ENCODE data around the gene MEGF9.
"Not testable (repeated sequence)": the region's sequence is repeated elsewhere in the genome, so short reads cannot be mapped to it uniquely, and the experiment has no call there.

MEGF9 gene

DNA sequence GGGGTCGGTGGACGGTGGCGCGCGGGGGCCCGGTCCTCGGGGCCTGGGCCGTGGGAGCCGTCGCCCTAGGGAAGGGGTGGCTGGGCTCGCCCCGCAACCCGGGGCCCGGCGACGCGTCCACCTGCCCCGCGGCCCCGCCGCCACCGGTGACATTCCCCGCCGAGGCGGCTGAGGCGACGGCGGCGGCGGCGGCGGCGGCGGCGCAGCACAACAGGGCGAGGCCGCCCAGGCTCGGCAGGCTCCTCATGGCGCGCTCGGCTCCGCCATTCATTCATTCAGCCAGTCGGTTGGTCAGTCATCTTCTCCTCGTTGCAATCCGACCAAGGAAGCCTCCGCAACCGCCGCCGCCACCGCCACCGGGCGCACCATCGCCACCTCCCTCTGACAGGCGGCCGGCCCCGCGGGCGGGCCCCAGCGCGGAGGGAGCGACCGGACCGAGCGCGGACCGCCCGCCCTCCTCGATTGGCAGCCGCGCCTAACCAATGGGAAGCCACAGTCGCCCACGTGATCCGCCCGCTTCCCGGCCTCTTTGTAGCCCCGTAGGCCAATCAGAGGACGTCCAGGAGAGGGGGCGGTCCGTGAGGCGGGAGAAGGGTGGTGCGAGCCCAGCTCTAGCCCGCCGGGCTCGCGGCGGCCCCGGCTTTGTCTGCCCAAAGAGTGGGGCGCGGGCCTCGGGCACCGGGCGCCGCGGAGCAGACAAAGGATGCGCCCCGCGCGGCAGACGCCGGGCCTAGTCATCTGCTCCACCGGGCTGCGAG, at the start of gene MEGF9:
Gene MEGF9 (minus strand): TSS at position 383 of the 758 bp plus-strand sequence. CDS start 112 bp downstream, at position 271.
- peak; percentile 98 for DNase-seq

DNA sequence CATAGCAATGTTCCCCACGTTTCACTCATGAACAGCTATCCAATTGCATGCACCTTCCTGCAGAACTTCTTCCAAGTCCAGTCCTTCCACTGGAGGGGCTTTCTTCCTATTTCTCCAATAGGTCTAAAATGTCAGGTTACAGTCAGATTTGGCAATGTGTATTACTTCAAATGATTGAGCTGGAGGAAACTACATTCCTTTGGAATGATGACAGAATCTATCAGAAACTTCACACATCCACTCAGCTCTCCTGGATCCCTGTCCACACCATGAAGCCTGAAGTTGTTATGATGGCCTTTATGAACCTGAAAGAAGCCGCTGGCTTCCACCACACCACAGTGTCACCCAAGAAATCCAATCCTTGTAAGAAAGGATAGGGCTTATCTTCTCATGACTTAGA, 46.7 kb upstream of the MEGF9 start:
- DNase-seq, result no peak

DNA sequence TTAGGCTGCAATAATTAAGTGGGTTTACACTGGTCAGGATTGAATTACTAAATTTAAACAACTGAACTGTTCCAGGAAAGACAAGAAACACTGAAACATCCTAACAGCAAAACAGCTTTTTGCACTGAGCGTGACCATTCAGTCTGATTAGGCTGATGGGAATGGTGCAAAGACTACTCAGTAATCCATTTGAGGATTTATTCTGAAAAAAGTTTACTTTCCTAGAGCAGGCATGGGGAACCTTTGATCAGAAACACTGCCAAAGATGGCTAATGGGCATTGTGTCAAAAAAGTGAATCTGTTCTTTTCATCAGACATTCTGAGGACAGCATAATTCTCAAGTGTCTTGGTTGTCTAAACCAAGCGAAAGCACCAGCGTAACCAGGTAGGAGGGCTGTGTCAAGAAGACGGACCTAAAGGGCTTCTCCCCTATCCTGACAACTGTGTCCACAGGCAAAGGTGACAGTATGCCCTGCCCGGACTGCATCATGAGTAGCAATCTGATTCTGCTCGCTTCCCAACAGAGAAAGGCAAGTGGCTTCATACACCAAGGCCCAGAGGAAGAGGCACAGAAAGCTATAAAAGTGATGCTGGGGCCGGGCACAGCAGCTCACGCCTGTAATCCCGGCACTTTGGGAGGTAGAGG, 45.6 kb upstream of the MEGF9 start:
- no peak for DNase-seq

DNA sequence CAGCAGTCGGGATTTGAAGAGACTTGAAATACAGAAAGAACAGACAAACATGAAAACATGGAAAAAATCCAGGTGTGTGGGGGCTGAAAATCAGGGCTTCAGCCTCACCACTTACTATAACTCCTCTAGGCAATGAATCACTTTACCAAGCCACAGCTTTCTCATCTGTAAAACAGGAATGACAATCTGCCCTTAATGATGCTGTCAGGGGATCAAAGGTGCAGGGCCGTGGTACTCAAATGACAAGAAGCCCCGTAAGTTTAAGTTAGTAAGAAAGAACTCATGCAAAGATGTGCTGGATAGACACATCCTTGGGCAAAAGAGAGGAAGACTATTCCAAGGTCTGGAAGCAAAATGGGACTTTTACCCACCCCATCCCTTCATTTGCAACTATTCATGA, 44.3 kb upstream of the MEGF9 start:
- DNase-seq, result no peak

DNA sequence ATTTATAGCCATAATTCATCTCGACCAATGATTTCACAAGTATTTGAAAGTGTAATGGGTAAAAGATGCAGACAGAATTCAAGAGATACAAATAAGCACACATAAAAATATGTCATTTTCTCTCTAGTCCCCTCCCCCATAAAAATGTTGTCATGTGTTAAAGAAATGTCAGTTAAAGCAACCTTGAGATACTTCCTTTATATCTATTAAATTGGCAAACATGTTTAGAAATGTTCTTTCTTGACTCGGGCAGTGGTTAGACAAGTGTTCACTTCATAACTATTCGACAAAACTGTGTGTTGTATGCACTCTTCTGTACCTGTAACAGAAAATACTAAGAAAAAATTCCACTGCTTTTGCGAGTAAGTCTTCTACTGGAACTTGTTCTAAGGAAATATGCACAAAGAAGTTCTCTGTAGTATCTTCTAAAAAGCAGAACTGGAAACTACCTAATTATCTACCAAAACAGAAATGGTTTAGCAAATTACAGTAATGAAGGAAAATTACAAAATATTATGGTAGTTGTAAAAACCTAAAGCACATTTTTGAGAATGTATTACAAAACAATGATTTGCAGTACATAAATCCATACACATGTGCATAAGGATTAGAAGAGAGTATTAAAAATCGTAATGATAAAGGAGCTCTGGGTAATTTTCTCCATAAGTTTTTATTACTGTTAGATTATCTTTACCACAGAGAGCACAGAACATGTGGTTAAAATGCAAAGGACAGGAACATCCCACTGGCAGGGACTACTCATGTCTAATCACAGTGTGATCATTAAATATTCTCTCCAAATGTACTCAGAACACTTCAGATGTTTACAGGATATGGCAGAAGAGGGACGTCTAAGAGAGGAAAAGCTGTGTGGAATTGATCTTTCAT, 43.0 kb upstream of the MEGF9 start:
- DNase-seq, result no peak

DNA sequence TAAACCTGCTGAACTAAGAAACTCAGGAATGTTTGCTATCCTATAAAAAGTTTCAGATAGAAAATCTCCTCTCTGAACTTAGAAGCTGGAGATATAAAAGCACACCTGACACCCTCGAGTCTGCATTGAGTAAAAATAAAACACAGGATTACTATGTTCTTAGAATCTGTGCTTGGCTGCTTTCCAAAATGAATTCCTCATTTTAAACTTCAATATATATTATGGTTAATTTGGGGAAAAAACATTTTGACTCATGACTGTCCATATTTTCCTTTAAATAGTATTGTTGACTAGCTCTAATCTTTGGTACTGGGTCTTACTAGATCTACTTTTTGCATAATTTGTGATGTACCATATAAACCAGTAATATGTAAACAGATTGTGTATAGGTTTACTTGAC, 42.3 kb upstream of the MEGF9 start:
- DNase-seq, result no peak

DNA sequence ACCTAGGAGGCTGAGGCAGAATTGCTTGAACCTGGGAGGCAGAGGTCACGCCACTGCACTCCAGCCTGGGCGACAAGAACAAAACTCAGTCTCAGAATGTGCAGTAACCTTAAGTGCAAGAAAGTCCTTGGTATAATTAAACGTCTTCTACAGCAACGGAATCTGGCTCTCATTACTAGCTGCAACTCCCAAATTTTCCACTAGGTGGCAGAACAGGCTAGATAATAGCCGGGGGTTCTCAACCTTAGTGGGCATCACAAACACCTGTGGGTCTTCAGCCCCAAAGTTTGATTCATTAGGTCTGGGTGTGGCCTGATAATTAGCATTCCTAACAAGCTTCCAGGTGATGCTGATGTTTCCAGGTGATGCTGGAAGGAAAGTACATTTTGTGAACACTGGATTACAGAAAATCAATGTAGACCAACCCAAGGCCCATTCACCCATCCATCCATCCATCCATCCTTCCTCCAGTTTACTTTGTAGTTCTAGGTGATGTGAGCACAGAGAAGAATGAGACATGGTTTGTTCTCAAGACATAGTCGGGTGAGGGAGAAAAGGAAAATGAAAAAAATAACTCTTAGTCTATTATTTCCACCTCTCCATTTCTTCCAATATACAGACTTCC, 41.7 kb upstream of the MEGF9 start:
- peak; percentile 41 to 44 for DNase-seq

DNA sequence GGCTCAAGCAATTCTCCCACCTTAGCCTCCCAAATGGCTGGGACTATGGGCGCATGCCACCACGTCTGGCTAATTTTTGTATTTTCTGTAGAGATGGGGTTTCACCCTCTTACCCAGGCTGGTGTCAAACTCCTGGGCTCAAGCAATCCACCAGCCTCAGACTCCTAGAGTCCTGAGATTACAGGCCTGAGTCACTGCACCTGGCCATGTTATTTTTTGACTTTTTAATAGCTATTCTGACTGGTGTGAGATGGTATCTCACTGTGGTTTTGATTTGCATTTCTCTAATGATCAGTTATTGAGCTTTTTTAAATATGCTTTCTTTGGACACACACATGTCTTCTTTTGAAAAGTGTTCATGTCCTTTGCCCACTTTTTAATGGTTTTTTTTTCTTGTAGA, 40.8 kb upstream of the MEGF9 start:
- no peak for DNase-seq

DNA sequence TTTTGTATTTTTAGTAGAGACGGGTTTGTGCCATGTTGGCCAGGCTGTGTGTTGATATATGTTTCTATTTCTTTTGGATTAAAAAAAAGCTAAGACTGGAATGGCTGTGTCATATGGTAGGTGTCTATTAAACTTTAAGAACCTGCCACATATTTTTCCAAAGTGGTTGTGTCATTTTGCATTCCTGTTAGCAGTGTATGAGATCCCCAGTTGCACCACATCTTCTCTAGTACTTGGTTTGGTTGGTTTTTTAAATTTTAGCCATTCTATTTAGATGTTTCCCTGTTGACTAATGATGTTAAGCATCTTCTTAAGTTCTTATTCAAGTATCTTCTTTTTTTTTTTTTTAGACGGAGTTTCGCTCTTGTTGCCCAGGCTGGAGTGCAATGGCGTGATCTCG, 36.2 kb upstream of the MEGF9 start:
- no peak for DNase-seq

DNA sequence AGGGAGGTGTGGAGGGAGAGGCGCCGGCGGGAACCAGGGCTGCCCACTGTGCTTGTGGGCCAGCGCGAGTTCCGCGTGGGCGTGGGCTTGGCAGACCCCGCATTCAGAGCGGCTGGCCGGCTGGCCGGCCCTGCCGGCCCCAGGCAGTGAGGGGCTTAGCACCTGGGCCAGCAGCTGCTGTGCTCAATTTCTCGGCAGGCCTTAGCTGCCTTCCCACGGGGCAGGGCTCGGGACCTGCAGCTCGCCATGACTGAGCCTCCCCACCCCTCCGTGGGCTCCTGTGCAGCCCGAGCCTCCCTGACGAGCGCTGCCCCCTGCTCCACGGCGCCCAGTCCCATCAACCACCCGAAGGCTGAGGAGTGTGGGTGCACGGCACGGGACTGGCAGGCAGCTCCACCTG, 32.1 kb upstream of the MEGF9 start:
- not testable (repeated sequence) for DNase-seq

DNA sequence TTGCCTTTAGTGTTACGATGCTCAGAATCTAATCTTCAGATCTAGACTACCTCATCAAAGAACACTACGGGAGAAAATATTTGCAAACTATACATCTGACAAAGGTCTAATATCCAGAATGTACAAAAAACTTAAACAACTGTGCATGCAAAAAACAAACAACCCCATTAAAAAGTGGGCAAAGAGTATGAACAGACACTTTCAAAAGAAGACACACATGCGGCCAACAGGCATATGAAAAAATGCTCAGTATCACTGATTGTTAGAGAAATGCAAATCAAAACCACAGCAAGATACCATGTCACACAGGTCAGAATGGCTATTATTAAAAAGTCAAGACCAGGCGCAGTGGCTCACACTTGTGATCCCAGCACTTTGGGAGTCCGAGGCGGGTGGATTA, 31.0 kb upstream of the MEGF9 start:
- no peak for DNase-seq

DNA sequence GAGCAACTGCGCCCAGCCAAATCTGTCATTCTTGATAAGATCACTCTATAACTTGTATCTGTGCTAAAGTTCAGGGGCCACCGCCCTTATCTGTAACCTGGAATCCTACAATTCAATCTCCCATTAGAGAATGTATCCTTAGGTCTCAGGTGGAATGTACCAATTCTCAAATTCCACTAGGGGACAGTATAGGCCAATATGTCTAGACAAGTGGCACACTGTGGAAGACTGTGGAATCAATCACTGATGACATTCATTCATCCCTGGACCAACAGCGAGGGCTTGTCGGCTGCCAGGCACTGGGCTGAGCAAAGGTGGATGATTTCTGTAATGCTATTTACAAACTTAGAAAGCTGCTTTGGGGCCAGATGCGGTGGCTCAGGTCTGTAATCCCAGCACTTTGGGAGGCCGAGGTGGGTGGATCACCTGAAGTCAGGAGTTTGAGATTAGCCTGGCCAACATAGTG, 28.7 kb upstream of the MEGF9 start:
- DNase-seq, result peak; percentile 17 to 55

DNA sequence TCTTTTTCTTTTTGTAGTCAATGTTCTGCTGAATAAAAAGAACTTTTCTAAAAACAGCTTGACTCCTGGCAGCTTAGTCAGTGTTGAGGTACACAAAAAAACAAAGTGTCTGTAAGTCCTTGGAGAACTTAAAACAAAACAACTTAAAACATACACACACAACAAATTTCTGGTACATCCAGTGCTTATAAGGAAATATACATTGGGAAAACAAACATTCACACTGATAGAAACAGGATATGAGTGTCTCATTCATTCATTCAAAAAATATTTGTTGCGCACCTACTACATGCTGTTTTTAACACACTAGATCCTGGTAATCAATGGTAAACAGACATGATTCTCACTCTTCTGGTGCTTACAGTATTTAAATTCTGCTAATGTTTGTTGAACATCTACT, 27.4 kb upstream of the MEGF9 start:
- DNase-seq, result no peak

DNA sequence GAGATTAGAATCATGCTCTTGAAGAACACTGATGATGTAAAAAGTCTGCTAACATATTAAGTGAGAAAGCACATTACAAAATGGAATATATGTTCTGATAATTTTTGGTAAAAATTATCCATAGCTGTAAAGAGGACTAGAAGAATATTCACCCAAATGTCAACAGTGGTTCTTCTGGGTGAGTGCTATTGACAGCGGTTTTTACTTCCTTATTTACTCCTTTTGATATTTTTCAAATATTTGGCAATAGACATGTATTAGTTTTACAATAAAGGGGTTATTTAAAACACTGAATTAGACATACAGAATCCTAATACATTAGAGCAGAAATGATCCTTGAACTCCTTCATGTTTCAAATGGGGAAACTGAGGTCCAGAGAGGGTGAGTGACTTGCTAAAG, 26.9 kb upstream of the MEGF9 start:
- DNase-seq, result no peak

DNA sequence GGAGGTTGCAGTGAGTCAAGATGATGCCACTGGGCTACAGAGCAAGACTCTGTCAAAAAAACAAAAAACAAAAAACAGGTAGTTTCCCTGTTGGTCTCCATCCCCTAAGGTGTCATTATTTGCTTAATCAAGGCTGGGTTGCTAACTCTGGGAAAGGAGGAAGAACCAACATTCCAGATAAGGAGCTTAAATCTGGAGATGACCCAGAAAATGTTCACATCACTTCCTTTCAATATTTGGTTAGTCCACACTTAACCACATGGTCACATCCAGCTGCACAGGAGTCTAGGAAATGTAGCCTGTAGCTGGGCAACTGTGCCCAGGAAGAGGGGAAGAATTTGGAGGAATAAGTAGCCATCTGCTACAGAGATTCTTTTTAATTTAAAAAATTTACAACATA, 25.9 kb upstream of the MEGF9 start:
- DNase-seq, result no peak

DNA sequence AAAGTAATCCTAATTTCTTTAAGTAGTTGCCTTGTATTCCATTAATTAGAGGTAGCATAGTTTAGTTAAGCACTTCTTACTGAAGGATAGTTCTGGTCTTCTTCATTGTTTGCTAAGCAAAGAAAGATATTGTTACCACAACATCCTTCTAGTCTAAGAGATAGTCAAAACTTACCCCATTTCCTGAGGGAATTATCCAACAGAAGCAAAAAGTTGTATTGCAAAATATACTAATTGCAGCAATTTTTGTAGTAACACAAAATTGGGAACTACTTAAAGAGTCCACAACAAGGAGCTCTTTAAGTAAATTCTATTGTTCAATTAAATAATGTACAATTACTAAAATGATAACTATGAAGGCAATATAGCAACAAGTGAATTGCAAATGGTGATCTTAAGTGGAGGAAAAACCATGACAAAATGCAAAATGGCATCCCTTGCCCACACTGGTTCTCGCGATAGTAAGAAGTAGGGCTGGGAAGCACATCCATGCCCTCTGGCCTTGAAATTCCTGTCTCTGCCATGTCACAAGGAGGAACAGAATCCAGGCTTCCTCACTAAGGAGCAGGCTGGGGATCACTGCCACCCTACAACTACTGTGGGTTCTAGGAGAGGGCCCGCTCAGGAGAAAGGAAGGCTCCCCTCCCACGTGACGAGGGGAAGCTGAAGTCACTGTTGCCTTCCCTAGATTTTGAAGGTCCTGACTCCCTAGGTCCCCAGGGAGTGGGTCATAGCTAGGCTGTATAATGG, 23.3 kb upstream of the MEGF9 start:
- no peak for DNase-seq

DNA sequence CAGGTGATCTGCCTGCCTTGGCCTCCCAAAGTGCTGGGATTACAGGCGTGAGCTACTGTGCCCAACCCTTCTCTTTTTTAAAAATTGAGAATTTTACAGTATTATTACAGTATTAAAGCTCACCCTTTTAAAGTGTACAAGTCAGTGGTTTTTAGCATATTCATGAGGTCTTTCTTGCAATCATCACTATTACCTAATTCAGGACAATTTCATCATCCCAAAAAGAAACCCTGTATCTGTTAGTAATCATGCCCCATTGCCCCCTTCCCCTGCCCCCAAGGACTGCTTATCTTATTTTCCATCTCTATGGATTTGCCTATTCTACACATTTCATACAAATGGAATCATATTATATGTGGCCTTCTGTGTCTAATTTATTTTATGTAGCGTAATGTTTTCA, 22.6 kb upstream of the MEGF9 start:
- no peak for DNase-seq

DNA sequence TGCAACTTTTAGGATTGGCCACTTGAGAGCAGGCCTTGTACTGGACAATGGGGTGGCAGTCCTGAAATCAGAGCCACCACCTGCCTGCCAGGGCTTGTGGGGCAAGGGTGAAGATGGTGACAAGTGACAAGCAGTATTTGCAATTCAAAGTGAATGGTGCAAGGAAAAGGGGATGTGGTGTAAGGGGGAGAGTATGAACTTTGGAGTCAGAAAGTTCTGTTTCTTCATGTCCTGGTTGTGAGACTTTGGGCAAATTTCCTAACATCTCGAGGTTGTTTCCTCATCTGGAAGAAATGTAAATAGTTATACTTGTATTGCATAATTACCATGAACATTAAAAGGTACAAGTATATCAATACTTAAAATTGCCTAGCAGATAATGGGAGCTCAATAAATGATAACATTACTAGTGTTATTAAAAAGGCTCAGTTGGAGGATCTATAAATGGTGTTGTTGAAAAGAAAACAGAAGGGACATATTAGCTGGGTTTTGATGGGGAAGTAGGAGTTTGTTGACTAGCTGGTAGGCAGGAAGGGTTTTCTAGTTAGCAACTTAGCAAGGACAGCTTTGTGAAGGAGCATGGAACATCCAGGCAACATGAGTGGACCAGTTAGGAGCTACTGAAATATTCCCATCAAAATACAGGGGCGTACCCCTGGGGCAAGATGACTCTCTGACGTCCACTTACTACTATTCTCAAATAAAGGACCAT, 21.3 kb upstream of the MEGF9 start:
- DNase-seq, result no peak

DNA sequence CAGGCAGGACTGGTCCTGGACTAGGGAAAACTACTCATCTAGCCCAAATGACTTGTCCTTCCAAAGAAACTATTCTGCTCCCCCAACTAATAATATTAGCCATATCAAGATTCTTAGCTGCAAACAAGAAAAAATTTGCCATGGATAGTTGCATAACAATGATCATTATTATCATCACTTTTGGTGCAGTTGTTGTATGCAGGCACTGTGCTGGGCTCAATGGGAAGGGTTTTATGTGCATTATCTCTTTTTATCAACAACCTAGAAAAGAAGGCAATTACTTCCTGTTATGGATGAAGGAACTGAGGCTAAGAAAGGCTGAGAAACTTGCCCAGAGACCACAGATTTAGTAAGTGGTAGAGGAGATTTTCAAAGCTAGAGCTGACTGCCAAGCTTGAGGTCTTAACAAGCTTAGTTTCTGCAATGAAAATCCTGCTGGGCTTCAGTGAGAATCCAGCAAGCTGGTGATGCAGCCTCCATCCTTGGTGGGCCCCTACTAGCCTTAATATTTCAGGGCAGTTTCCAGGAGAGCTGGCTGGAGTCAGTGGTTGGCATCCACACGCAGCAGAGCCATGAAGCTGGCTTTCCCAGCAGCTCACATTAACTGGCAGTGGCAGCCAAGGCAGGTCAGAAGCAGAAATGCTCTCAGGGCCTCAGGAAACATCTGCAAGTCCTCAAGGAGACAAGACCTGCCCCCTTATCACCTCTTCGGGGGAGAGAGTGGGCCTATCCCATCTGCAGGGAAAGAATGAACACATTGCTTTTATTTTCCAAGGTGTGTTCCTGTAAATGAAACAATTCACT, 20.5 kb upstream of the MEGF9 start:
- DNase-seq, result no peak

DNA sequence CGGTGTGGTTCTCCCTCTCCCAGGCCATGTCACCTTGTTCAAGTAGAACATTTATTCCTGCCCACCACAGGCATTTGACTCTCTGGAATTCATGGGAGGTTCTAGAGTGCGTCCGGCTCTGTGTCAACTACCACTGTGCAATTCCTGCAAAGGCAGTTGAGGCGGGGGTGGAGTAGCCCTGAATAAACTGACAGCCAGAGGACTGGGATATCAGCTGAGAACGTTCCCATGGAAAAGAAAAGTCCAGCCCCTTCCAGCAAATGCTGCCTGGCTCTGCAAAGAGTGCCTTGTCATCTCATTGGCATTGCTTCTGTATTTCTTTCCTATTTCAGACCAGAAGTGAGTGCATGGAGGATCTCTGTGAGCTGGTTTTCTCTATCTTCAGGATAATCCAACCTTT, 18.9 kb upstream of the MEGF9 start:
- no peak for DNase-seq

Measured in NCI-H2081 (cell line).